Measurements from ENCODE around the gene ST8SIA1.

The ST8SIA1 gene

DNA sequence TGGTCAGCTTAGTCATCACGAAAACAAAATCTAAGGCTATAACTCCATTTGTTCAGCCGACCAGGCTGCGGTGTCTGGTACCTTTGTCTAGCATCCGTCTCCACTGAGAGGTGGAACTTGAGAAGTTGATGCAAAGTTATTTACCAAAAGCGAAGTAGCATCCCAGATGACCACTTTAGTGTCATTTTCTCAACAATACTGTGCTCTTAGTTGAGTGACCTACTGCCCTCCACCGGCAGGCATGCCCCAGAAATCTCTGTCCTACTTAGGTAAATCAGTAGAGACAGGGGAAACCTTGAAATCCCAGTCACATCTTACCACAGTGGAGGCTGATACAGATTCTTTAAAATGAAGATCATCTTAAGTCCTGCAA is 1.3 kb upstream of the ST8SIA1 start:
- Mint-ChIP-seq H3K36me3 (ENCODE audit: low read depth) (peaks cover 2% of the 10 kb centered on the region), H3K27ac (peak overlapping the region; percentile 95), H3K9me3 (peaks cover 7% of the 10 kb centered on the region), H3K4me1 (peaks cover 36% of the 10 kb centered on the region), H3K27me3 (ENCODE audit: low read depth, poor library complexity) (peaks cover 31% of the 10 kb centered on the region), H3K4me3 (peak overlapping the region; percentile 91)
- peak; percentile 23 for DNase-seq
- TF ChIP-seq, protein P1, sequence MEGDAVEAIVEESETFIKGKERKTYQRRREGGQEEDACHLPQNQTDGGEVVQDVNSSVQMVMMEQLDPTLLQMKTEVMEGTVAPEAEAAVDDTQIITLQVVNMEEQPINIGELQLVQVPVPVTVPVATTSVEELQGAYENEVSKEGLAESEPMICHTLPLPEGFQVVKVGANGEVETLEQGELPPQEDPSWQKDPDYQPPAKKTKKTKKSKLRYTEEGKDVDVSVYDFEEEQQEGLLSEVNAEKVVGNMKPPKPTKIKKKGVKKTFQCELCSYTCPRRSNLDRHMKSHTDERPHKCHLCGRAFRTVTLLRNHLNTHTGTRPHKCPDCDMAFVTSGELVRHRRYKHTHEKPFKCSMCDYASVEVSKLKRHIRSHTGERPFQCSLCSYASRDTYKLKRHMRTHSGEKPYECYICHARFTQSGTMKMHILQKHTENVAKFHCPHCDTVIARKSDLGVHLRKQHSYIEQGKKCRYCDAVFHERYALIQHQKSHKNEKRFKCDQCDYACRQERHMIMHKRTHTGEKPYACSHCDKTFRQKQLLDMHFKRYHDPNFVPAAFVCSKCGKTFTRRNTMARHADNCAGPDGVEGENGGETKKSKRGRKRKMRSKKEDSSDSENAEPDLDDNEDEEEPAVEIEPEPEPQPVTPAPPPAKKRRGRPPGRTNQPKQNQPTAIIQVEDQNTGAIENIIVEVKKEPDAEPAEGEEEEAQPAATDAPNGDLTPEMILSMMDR (IDR thresholded peaks at IDR 0.05): peak; percentile 24

DNA sequence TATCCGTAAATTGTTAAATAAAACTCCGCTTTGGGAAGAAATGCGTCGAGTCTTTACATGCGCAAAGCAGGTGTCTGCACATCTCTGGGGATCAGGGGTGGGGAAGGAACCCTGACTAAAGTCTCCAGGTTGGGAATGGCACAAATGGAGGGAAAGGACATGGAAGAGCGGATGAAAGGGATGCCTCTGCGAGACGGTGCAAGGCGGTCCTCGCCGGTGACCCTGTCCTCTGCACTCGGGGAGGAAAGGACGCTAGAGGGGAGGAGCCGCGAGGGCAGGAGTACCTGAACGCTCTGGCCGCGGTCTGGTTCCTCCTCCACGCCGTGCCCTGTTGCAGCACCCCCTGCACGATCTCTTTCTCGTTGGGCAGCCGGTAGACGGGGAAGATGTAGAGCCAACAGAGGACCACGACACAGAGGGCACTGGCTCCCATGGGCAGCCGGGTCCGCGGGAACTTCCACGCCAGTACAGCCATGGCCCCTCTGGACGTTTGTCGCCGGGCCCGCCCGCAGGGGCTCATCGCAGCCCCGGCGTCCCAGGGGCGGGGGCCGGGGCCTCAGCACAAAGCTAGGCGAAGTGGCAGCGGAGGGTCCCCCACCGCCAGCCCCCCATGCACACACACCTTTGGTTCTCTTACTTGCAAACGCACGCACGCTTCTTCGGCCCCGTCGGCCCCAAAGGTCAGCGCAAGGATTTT is 646 bp downstream of the ST8SIA1 start:
- Mint-ChIP-seq H3K9me3 (no peaks in the 10 kb centered on the region), H3K36me3 (ENCODE audit: low read depth) (peaks cover 4% of the 10 kb centered on the region), H3K4me1 (peaks cover 38% of the 10 kb centered on the region), H3K27ac (no peak overlapping the region), H3K4me3 (peak overlapping the region; percentile 91), H3K27me3 (ENCODE audit: low read depth, poor library complexity) (peaks cover 31% of the 10 kb centered on the region)
- TF ChIP-seq, protein P1 (IDR thresholded peaks at IDR 0.05): no peak
- DNase-seq: peak; percentile 44

DNA sequence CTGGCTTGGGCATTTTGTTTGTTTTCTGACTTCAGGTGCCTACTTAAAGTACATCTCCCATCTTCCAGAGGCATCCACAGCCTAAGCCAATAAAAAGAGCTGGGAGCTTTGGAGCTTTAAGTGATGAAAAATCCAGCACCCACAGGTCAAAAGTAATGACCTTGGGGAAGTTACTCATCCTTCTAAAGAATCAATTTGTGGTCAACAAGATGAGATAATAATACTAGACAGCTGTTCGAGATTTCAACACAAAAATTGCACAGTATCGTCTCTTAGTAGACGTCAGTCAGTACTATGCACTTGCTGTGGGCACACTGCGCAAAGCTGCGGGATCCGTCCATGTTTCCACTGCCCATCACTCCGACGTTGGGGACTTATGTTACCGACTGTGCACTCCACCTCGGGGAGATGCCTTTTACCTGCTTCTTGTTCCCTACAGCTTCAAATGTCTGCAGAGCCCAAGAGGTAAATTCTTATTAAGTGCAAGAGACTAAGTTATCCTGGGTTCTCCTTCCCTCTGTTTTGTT is 1.3 kb downstream of the ST8SIA1 start:
- Mint-ChIP-seq H3K4me3 (peak overlapping the region; percentile 91), H3K9me3 (no peaks in the 10 kb centered on the region), H3K27me3 (ENCODE audit: low read depth, poor library complexity) (peaks cover 31% of the 10 kb centered on the region), H3K36me3 (ENCODE audit: low read depth) (peaks cover 4% of the 10 kb centered on the region), H3K27ac (no peak overlapping the region), H3K4me1 (peaks cover 38% of the 10 kb centered on the region)
- TF ChIP-seq, protein P1 (IDR thresholded peaks at IDR 0.05): no peak
- DNase-seq: no peak

DNA sequence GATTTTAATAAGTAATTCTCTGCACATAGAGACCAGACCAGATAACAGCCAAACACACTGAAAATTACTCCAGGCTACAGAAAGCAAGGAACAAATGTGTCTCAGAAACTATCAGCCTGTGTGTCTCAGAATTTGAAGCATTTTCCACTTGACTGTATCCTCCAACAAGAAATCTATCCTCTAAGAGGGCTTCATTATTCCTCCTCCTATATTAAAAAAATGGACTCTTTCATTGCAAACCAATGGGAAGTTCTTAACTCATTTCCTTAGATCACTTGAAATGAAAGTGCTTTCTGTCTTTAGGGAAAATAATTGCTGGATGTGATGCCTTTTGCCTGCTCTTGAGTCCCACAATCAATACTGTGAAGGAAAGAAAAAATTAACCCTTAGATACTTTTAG is 2.3 kb downstream of the ST8SIA1 start:
- no peak overlapping the region for H3K27ac Mint-ChIP-seq
- peaks cover 4% of the 10 kb centered on the region for H3K36me3 Mint-ChIP-seq (ENCODE audit: low read depth)
- peaks cover 31% of the 10 kb centered on the region for H3K27me3 Mint-ChIP-seq (ENCODE audit: low read depth, poor library complexity)
- H3K9me3 Mint-ChIP-seq: no peaks in the 10 kb centered on the region
- peak overlapping the region; percentile 91 for H3K4me3 Mint-ChIP-seq
- DNase-seq: no peak
- H3K4me1 Mint-ChIP-seq: peaks cover 44% of the 10 kb centered on the region
- TF ChIP-seq, protein P1 (IDR thresholded peaks at IDR 0.05): no peak

DNA sequence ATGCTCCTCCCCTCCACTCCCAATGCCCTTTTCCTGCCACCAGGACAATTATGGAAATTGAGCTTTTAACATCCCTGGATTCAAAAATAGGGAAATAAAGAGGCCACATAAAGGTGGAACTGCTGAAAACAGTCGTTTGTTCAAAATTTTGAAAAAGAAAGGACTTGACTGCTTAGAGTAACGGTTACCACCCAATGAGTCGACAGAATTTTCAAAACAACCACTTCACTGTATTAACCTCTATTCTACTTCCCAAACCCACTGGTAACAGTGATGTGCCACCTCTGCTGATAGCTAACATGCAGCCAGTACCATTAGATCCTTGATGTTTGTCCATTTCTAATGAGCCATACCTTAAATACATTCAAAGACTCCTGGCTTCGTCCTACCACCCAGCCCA is 4.9 kb downstream of the ST8SIA1 start:
- TF ChIP-seq, protein P1 (IDR thresholded peaks at IDR 0.05): no peak
- peaks cover 35% of the 10 kb centered on the region for H3K4me1 Mint-ChIP-seq
- H3K36me3 Mint-ChIP-seq (ENCODE audit: low read depth): peaks cover 4% of the 10 kb centered on the region
- H3K27ac Mint-ChIP-seq: no peak overlapping the region
- no peak overlapping the region for H3K4me3 Mint-ChIP-seq
- no peaks in the 10 kb centered on the region for H3K9me3 Mint-ChIP-seq
- H3K27me3 Mint-ChIP-seq (ENCODE audit: low read depth, poor library complexity): peaks cover 23% of the 10 kb centered on the region
- DNase-seq: no peak

DNA sequence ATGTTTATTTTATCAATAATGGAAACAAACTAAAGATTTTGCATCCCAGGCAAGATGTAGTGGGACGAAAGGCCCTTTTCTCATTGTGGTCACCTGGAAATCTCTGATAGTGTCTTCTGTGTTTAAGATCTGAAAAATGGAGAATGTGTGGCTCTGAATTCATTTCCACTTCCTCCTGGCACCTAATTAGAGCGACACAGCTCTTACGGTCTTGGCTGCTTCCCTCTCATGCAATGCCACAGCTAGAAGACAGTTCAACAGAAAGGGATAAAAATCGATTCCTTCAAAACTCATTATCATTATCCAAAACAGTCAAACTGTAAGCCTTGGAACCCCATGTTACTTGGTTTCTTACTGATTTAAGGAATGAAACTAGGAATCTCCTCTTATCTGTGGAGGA is 9.3 kb downstream of the ST8SIA1 start:
- peaks cover 32% of the 10 kb centered on the region for H3K4me1 Mint-ChIP-seq
- no peak for DNase-seq
- no peak overlapping the region for H3K4me3 Mint-ChIP-seq
- TF ChIP-seq, protein P1 (IDR thresholded peaks at IDR 0.05): no peak
- no peaks in the 10 kb centered on the region for H3K9me3 Mint-ChIP-seq
- H3K27me3 Mint-ChIP-seq (ENCODE audit: low read depth, poor library complexity): no peaks in the 10 kb centered on the region
- no peak overlapping the region for H3K27ac Mint-ChIP-seq
- H3K36me3 Mint-ChIP-seq (ENCODE audit: low read depth): peaks cover 13% of the 10 kb centered on the region

Data from nephron progenitor cell (in vitro differentiated cells).